ENCODE measurements around the gene CA14.

DNA sequence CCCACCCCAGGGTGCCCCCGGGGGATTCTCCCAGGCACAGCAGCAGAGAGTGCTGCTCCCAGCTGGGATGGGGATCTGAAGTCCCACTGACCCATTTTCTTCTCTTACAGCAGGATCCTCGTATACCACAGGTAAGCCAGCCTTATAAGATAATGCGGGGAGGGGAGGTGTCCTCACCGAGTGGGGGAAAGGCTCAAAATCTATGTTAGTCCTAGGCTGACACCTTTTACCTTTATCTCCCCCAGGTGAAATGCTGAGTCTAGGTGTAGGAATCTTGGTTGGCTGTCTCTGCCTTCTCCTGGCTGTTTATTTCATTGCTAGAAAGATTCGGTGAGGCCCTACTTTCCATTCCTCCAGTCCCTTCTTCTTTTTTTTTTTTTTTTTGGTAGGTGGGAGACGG lies 6.0 kb downstream of the CA14 start:
- TF ChIP-seq, protein P1, sequence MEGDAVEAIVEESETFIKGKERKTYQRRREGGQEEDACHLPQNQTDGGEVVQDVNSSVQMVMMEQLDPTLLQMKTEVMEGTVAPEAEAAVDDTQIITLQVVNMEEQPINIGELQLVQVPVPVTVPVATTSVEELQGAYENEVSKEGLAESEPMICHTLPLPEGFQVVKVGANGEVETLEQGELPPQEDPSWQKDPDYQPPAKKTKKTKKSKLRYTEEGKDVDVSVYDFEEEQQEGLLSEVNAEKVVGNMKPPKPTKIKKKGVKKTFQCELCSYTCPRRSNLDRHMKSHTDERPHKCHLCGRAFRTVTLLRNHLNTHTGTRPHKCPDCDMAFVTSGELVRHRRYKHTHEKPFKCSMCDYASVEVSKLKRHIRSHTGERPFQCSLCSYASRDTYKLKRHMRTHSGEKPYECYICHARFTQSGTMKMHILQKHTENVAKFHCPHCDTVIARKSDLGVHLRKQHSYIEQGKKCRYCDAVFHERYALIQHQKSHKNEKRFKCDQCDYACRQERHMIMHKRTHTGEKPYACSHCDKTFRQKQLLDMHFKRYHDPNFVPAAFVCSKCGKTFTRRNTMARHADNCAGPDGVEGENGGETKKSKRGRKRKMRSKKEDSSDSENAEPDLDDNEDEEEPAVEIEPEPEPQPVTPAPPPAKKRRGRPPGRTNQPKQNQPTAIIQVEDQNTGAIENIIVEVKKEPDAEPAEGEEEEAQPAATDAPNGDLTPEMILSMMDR (IDR thresholded peaks at IDR 0.05), result no peak
- peak; percentile 60; the same call in 1 of the 2 replicates for TF ChIP-seq POLR2AphosphoS5 (IDR thresholded peaks at IDR 0.05; ENCODE audit: low read depth, low read length)
- TF ChIP-seq, protein P2, sequence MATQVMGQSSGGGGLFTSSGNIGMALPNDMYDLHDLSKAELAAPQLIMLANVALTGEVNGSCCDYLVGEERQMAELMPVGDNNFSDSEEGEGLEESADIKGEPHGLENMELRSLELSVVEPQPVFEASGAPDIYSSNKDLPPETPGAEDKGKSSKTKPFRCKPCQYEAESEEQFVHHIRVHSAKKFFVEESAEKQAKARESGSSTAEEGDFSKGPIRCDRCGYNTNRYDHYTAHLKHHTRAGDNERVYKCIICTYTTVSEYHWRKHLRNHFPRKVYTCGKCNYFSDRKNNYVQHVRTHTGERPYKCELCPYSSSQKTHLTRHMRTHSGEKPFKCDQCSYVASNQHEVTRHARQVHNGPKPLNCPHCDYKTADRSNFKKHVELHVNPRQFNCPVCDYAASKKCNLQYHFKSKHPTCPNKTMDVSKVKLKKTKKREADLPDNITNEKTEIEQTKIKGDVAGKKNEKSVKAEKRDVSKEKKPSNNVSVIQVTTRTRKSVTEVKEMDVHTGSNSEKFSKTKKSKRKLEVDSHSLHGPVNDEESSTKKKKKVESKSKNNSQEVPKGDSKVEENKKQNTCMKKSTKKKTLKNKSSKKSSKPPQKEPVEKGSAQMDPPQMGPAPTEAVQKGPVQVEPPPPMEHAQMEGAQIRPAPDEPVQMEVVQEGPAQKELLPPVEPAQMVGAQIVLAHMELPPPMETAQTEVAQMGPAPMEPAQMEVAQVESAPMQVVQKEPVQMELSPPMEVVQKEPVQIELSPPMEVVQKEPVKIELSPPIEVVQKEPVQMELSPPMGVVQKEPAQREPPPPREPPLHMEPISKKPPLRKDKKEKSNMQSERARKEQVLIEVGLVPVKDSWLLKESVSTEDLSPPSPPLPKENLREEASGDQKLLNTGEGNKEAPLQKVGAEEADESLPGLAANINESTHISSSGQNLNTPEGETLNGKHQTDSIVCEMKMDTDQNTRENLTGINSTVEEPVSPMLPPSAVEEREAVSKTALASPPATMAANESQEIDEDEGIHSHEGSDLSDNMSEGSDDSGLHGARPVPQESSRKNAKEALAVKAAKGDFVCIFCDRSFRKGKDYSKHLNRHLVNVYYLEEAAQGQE (IDR thresholded peaks at IDR 0.05; ENCODE audit: insufficient read depth in 1 of 2, low read depth in 2 of 2, low read length in 1 of 2), result no peak
- TF ChIP-seq SIN3A (IDR thresholded peaks at IDR 0.05; ENCODE audit: borderline replicate concordance, insufficient read depth, low read depth, low read length), result no peak

Data from Panc1 (cell line).